Kidney capillary endothelial cell (primary cell): ENCODE measurements around the gene DNAJA2.
A peak's percentile ranks its signal among the peaks of the same experiment; 100 is the strongest.
"Not testable (repeated sequence)": the region's sequence is repeated elsewhere in the genome, so short reads cannot be mapped to it uniquely, and the experiment has no call there.

Experiments used
- DNase-seq: peaks from one replicate; pipeline ENCODE4 v3.0.0-alpha.2; 2018; ENCODE audit warnings: low spot score

Gene DNAJA2

GRCh38 chr16:46973207-46973995, at the start of gene DNAJA2:
Gene DNAJA2 (minus strand): TSS chr16:46973674. CDS start chr16:46973572, 102 bp downstream.
- peak; percentile 82 for DNase-seq

- no peak for DNase-seq
Measured at GRCh38 chr16:47019568-47019967, 46.1 kb upstream of the DNAJA2 start.

- no peak for DNase-seq
Measured at GRCh38 chr16:47018223-47018891, 44.9 kb upstream of the DNAJA2 start.

GRCh38 chr16:47017636-47018035, 44.2 kb upstream of the DNAJA2 start:
- no peak for DNase-seq

- peak; percentile 7 for DNase-seq
Measured at GRCh38 chr16:47016700-47017133, 43.2 kb upstream of the DNAJA2 start.

- DNase-seq, result no peak
Measured at GRCh38 chr16:47013910-47014309, 40.4 kb upstream of the DNAJA2 start.

- DNase-seq, result no peak
Measured at GRCh38 chr16:47013172-47013571, 39.7 kb upstream of the DNAJA2 start.

GRCh38 chr16:47010812-47011211, 37.3 kb upstream of the DNAJA2 start:
- not testable (repeated sequence) for DNase-seq

GRCh38 chr16:47008612-47009011, 35.1 kb upstream of the DNAJA2 start:
- no peak for DNase-seq

- DNase-seq, result no peak
Measured at GRCh38 chr16:47008174-47008573, 34.7 kb upstream of the DNAJA2 start.

- DNase-seq, result no peak
Measured at GRCh38 chr16:47004652-47005051, 31.2 kb upstream of the DNAJA2 start.

- DNase-seq, result not testable (repeated sequence)
Measured at GRCh38 chr16:47000066-47000465, 26.6 kb upstream of the DNAJA2 start.

- no peak for DNase-seq
Measured at GRCh38 chr16:46997844-46998243, 24.4 kb upstream of the DNAJA2 start.

- no peak for DNase-seq
Measured at GRCh38 chr16:46996952-46997458, 23.5 kb upstream of the DNAJA2 start.

GRCh38 chr16:46996391-46996790, 22.9 kb upstream of the DNAJA2 start:
- DNase-seq, result no peak

GRCh38 chr16:46991729-46992704, 18.5 kb upstream of the DNAJA2 start:
- DNase-seq, result no peak

GRCh38 chr16:46986896-46987295, 13.4 kb upstream of the DNAJA2 start:
- no peak for DNase-seq

GRCh38 chr16:46986438-46986837, 13.0 kb upstream of the DNAJA2 start:
- DNase-seq, result no peak

GRCh38 chr16:46982335-46982734, 8.9 kb upstream of the DNAJA2 start:
- no peak for DNase-seq

- no peak for DNase-seq
Measured at GRCh38 chr16:46980926-46981325, 7.5 kb upstream of the DNAJA2 start.

- no peak for DNase-seq
Measured at GRCh38 chr16:46976550-46976949, 3.1 kb upstream of the DNAJA2 start.

GRCh38 chr16:46975908-46976470, 2.5 kb upstream of the DNAJA2 start:
- DNase-seq, result no peak
